ENCODE data around the gene PDE8B. TPM values are rescaled to one million over a fixed set of nuclear protein-coding genes. Genes with fewer than 3 reads are reported as not detected.

The PDE8B gene
- total RNA-seq, 1 experiment from 2014 or later = not detected

- ChIA-PET CTCF (no interaction called here), POLR2A (ENCODE audit: unreplicated experiment) (no interaction called here)
- no peaks in the 10 kb centered on the region for H3K36me3 ChIP-seq (ENCODE audit: low read depth, low read length)
- no peak overlapping the region for H3K4me3 ChIP-seq (ENCODE audit: low read length)
- no TSS peak for BruUV-seq (replicated peaks)
- no peak overlapping the region for H3K9ac ChIP-seq (ENCODE audit: low read length)
- no peaks in the 10 kb centered on the region for H3K27me3 ChIP-seq (ENCODE audit: low read length)
- no peaks in the 10 kb centered on the region for H3K9me3 ChIP-seq (ENCODE audit: low read length)
- H3K4me2 ChIP-seq (ENCODE audit: low read length) = no peak overlapping the region
- TF ChIP-seq EZH2phosphoT487 (IDR thresholded peaks at IDR 0.05; ENCODE audit: borderline replicate concordance, low read length) (no peak), CTCF (conservative IDR thresholded peaks at IDR 0.05; ENCODE audit: low read depth, low read length) (no peak), EZH2 (IDR thresholded peaks at IDR 0.05; ENCODE audit: low read length, unreplicated experiment) (no peak)
- ATAC-seq (no peak), DNase-seq (no peak)
- H4K20me1 ChIP-seq (ENCODE audit: low read length) = no peaks in the 10 kb centered on the region
- H2AFZ ChIP-seq (ENCODE audit: low read length) = no peak overlapping the region
- H3K4me1 ChIP-seq (ENCODE audit: insufficient read depth, low read length) = no peaks in the 10 kb centered on the region
- no peaks in the 10 kb centered on the region for H3K9me2 ChIP-seq (replicated peaks; ENCODE audit: low read length)
- no peak overlapping the region for H3K27ac ChIP-seq (ENCODE audit: low read length)
- H3K79me2 ChIP-seq (ENCODE audit: low read length) = no peaks in the 10 kb centered on the region
- intact Hi-C loops (cut with micrococcal nuclease) = no loop called here
- no peaks in the 10 kb centered on the region for H3F3A ChIP-seq (ENCODE audit: low read length, unreplicated experiment)
These were observed 116.7 kb downstream of the PDE8B start for GRCh38 chr5:77326986-77327734.

GRCh38 chr5:77328930-77329647 lies 118.6 kb downstream of the PDE8B start:
- TF ChIP-seq CTCF (conservative IDR thresholded peaks at IDR 0.05; ENCODE audit: low read depth, low read length) (no peak), EZH2phosphoT487 (IDR thresholded peaks at IDR 0.05; ENCODE audit: borderline replicate concordance, low read length) (no peak), EZH2 (IDR thresholded peaks at IDR 0.05; ENCODE audit: low read length, unreplicated experiment) (no peak)
- ChIA-PET CTCF (no interaction called here), POLR2A (ENCODE audit: unreplicated experiment) (no interaction called here)
- H3K9me2 ChIP-seq (replicated peaks; ENCODE audit: low read length) = no peaks in the 10 kb centered on the region
- H3F3A ChIP-seq (ENCODE audit: low read length, unreplicated experiment) = no peaks in the 10 kb centered on the region
- H3K4me2 ChIP-seq (ENCODE audit: low read length) = no peak overlapping the region
- H3K27ac ChIP-seq (ENCODE audit: low read length) = no peak overlapping the region
- H3K27me3 ChIP-seq (ENCODE audit: low read length) = 0 out of 2 replicates have a peak, but pooled peaks cover 2% of the 10 kb centered on the region
- H2AFZ ChIP-seq (ENCODE audit: low read length) = no peak overlapping the region
- no peaks in the 10 kb centered on the region for H3K79me2 ChIP-seq (ENCODE audit: low read length)
- no peaks in the 10 kb centered on the region for H4K20me1 ChIP-seq (ENCODE audit: low read length)
- H3K4me3 ChIP-seq (ENCODE audit: low read length) = no peak overlapping the region
- no peaks in the 10 kb centered on the region for H3K36me3 ChIP-seq (ENCODE audit: low read depth, low read length)
- ATAC-seq = no peak
- no peaks in the 10 kb centered on the region for H3K9me3 ChIP-seq (ENCODE audit: low read length)
- no peak overlapping the region for H3K9ac ChIP-seq (ENCODE audit: low read length)
- no TSS peak for BruUV-seq (replicated peaks)
- intact Hi-C loops (cut with micrococcal nuclease) = no loop called here
- DNase-seq = no peak
- H3K4me1 ChIP-seq (ENCODE audit: insufficient read depth, low read length) = no peaks in the 10 kb centered on the region
